ENCODE measurements around the gene PRXL2B.
"Not testable (repeated sequence)": the region's sequence is repeated elsewhere in the genome, so short reads cannot be mapped to it uniquely, and the experiment has no call there.

PRXL2B gene

DNA sequence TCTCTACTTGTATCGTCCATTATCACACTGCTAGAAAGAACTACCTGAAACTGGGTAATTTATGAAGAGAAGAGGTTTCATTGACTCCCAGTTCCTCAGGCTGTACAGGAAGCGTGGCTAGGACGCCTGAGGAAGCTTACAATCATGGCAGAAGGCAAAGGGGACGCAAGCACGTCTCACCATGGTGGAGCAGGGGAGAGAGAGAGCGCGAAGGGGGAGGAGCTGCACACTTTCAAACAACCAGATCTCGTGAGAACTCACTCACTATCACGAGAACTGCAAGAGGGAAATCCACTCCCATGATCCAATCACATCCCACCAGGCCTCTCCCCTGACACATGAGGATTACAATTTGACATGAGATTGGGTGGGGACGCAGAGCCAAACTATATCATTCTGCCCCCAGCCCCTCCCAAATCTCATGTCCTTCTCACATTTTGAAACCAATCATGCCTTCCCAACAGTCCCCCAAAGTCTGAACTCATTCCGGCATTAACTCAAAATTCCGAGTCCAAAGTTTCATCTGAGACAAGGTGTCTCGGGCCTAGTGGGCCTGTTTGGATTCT lies 38.2 kb downstream of the PRXL2B start:
- no peak for DNase-seq

- no peak for DNase-seq
These were observed 38.7 kb downstream of the PRXL2B start for GRCh38 chr1:2625311-2625710.

DNA sequence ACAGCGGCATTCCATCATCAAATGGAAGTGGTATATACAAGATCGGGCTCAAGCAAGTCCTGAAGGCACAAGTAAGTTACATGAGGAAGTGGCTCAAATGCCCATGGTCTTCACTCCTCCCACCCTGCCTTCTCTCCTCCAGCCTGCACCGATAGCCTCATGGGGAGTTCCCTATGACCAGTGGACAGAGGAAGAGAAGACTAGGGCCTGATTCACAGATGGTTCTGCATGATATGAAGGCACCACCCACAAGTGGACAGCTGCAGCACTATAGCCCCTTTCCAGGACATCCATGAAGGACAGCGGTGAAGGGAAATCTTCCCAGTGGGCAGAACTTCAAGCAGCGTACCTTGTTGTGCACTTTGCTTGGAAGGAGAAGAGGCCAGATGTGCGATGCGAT lies 39.2 kb downstream of the PRXL2B start:
- not testable (repeated sequence) for DNase-seq

DNA sequence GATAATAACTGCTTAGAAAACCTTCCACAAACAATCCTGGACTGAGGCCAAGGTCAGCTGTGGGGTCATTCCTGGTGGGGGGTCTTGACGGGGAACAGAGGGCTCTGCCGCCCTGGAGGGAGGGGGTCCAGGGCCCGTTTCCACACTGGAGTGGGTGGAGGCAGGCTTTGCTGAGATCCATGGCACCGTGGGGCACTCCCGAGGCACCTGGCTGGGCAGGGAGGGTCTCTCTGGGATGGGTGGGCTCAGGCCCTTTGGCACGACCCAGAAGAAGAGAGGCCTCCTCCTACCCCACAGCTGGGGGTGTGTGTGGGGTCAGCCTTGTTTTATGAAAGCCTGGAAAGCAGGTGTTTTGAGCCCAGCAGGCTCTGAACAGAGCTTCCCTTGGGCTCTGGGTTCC lies 41.2 kb downstream of the PRXL2B start:
- no peak for DNase-seq

- no peak for DNase-seq
These were observed 41.8 kb downstream of the PRXL2B start for GRCh38 chr1:2628191-2628932.

DNA sequence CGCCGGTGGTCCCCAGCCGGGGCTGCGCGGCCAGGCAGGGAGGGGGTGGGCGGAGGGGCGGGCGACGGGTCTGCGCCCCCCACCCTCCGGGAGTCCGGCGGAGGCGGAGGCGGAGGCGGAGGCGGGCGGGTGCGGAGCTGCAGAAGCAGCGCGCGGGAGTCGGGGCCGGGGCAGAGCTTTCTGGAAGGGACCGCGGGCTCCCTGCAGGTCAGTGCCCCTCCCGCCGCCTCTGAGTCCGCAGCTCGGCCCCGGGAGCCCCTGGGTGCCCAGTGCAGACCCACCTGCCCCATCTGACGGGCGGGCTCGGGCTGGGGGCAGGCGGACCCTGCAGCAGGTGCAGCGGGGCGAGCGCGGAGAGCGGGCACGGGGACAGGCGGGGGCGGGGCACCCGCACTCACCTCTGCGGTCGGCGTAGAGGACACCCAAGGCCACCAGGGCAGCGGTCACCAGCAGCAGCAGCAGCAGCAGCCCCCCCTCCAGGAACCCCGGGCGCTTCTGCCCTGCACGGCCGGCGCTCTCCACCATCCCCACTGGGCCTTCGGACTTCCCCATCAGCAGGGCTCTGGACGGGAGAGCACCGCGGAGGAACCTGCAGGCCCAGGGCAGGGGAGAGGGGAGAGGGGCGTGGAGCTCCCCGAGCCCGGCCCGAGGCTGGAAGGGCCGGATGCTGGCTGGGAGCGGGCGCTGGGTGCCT lies 42.5 kb downstream of the PRXL2B start:
- DNase-seq, result no peak

- DNase-seq, result no peak
These were observed 43.3 kb downstream of the PRXL2B start for GRCh38 chr1:2629627-2630497.

GRCh38 chr1:2630498-2631135 lies 44.0 kb downstream of the PRXL2B start:
- no peak for DNase-seq

GRCh38 chr1:2631136-2632050 lies 44.8 kb downstream of the PRXL2B start:
- DNase-seq, result no peak

DNA sequence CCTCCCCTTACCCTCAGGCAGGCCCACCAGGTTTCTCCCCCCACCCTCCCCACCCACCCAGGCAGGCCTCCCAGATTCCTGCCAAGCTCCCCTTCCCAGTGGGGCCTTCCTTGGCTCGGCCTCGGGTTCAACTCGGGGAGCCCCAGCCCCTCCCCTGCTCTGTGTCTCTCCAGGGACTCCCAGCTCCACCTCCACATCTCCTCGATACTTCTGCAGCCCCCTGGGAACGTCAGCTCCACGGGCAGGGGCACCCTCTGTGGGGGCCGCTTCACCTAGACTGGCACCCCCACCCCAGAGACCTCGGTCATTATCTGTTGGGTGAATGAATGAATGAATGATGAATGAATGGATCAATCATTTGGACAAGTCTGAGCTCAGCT lies 45.5 kb downstream of the PRXL2B start:
- DNase-seq, result no peak

GRCh38 chr1:2632561-2633361 lies 46.2 kb downstream of the PRXL2B start, which contains the start of gene MMEL1:
TSS of gene MMEL1 (minus strand) at chr1:2633016. CDS start at chr1:2629484, 3,532 bp downstream.
- no peak for DNase-seq

DNA sequence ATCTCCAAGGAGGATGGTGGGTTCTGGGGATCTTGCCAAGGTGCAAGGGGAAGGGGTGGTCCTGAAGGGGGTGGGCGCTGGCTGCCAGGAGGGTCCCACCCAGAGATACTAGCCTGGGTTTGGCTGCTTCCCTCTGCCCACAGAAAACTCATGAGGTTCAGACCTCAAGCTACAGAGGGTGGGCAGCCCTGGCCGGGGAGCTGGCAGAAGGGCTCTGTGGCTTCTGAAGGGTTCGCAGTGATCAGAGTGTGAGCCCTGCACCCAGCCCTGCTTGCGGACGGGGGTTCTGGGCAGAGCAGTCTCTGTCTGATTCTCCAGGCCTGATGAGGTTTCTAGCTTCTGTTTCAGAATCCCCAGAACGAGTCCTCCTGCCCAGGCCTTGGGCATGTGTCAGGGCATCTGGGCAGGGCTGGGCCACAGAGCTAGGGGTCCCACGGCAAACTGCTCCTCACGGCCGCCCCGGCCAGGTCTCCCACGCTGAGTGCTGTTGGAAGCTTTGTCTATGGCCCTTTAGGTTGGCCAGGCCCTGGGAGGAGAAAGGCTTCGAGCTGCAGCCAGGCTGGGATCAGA lies 46.9 kb downstream of the PRXL2B start:
- no peak for DNase-seq

DNA sequence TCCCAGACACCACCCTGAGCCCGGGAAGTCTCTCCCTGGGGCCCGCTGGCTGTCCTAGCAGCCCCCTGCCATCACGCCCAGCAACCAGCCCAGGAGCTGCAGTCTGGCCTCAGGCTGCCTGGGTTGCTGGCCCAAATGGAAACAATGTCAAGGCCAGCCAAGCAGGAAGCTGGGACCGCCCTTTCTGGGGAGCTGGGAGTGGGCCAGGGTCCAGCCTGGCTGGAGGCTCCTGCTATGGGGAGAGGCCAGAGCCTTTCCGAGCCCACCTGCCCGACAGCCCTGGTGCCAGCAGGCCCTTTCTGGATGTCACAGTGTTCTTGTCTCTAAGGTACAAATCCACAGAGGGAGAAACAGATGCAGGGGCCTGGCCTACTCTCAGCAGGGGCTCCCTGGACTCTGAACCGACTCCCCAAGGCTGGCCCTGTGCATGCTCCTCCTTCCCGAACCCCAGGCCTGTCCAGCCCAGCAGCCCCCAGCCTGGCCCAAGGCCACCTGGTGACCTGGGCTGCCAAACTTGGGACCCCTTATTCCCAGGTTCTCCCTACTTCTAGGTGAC lies 47.4 kb downstream of the PRXL2B start:
- DNase-seq, result no peak

- no peak for DNase-seq
These were observed 48.9 kb downstream of the PRXL2B start for GRCh38 chr1:2635361-2636010.

DNA sequence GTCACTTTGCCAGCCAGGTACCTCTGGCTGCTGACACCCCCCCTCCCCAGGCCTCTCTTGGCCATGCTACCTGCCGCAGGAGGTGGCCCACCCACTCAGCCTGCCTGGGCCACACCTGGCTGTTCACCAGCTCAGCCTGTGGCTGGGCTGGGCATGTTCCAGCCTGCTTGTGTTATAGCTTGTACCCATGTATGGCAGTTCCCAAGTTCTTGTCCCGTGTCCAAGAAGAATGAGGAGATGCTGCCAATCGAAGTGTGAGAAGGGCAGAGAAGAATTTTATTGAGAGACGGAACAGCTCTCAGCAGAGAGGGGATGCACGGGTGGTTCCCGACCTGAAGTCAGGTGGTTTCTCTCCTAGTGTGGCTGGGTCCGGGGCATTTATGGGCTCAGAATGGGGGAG lies 50.2 kb downstream of the PRXL2B start:
- peak; percentile 23 for DNase-seq

- DNase-seq, result peak; percentile 2
These were observed 51.0 kb downstream of the PRXL2B start for GRCh38 chr1:2637442-2638145.

GRCh38 chr1:2638466-2639115 lies 52.0 kb downstream of the PRXL2B start:
- peak; percentile 2 for DNase-seq

DNA sequence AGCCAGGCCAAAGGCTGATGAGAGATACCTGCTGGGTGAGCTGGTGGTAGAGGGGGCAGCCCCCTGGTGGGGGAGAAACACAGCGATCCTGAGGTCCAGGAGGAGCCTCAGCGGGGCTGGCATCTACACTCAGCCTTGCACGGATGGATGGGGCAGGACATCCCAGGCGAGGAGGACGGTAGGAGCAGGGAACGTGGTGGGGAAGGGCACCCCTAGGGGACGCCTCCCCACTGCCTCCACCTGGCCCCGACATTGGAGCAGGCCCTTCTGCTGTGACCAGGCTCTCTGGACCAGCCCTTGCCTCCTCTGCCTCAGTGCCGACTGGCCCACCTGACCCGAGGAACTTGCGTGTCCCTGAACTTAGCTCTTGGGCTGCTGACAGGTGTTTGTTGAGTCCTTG lies 52.6 kb downstream of the PRXL2B start:
- DNase-seq, result no peak

Data from RPMI8226 (cell line).